ENCODE data around the gene ACBD7.

The ACBD7 gene

GRCh38 chr10:15059914-15060313 lies 28.7 kb downstream of the ACBD7 start:
- no peak overlapping the region for H3K27ac Mint-ChIP-seq
- H3K36me3 Mint-ChIP-seq = peaks cover 15% of the 10 kb centered on the region
- H3K9me3 Mint-ChIP-seq = peaks cover 11% of the 10 kb centered on the region
- H3K27me3 Mint-ChIP-seq = peaks cover 5% of the 10 kb centered on the region
- no peak overlapping the region for H3K4me3 Mint-ChIP-seq
- no peaks in the 10 kb centered on the region for H3K4me1 Mint-ChIP-seq

- H3K27ac Mint-ChIP-seq = no peak overlapping the region
- peaks cover 15% of the 10 kb centered on the region for H3K36me3 Mint-ChIP-seq
- H3K9me3 Mint-ChIP-seq = peaks cover 11% of the 10 kb centered on the region
- no peaks in the 10 kb centered on the region for H3K4me1 Mint-ChIP-seq
- no peak overlapping the region for H3K4me3 Mint-ChIP-seq
- peaks cover 3% of the 10 kb centered on the region for H3K27me3 Mint-ChIP-seq
Measured at GRCh38 chr10:15058689-15059088, 29.9 kb downstream of the ACBD7 start.

GRCh38 chr10:15053061-15053460 lies 35.5 kb downstream of the ACBD7 start:
- Mint-ChIP-seq H3K4me1 (no peaks in the 10 kb centered on the region), H3K27me3 (no peaks in the 10 kb centered on the region), H3K27ac (no peak overlapping the region), H3K36me3 (no peaks in the 10 kb centered on the region), H3K4me3 (no peak overlapping the region), H3K9me3 (no peaks in the 10 kb centered on the region)

GRCh38 chr10:15052121-15052520 lies 36.5 kb downstream of the ACBD7 start:
- no peaks in the 10 kb centered on the region for H3K4me1 Mint-ChIP-seq

GRCh38 chr10:15049533-15049932 lies 39.0 kb downstream of the ACBD7 start:
- Mint-ChIP-seq H3K27me3 (no peaks in the 10 kb centered on the region), H3K4me3 (no peak overlapping the region), H3K36me3 (no peaks in the 10 kb centered on the region), H3K9me3 (no peaks in the 10 kb centered on the region), H3K27ac (no peak overlapping the region), H3K4me1 (no peaks in the 10 kb centered on the region)

More at GRCh38 chr10:15052121-15052520, 36.5 kb downstream of the ACBD7 start:
- no peak overlapping the region for H3K27ac Mint-ChIP-seq
- H3K27me3 Mint-ChIP-seq = no peaks in the 10 kb centered on the region
- H3K36me3 Mint-ChIP-seq = no peaks in the 10 kb centered on the region
- H3K4me3 Mint-ChIP-seq = no peak overlapping the region
- H3K9me3 Mint-ChIP-seq = no peaks in the 10 kb centered on the region

GRCh38 chr10:15046626-15047025 lies 42.0 kb downstream of the ACBD7 start:
- H3K4me3 Mint-ChIP-seq = no peak overlapping the region
- no peaks in the 10 kb centered on the region for H3K27me3 Mint-ChIP-seq
- H3K27ac Mint-ChIP-seq = no peak overlapping the region
- peaks cover 8% of the 10 kb centered on the region for H3K4me1 Mint-ChIP-seq
- no peaks in the 10 kb centered on the region for H3K9me3 Mint-ChIP-seq
- H3K36me3 Mint-ChIP-seq = peaks cover 2% of the 10 kb centered on the region

GRCh38 chr10:15045380-15045779 lies 43.2 kb downstream of the ACBD7 start:
- H3K9me3 Mint-ChIP-seq = no peaks in the 10 kb centered on the region
- H3K36me3 Mint-ChIP-seq = peaks cover 2% of the 10 kb centered on the region
- H3K4me3 Mint-ChIP-seq = no peak overlapping the region
- no peak overlapping the region for H3K27ac Mint-ChIP-seq
- no peaks in the 10 kb centered on the region for H3K27me3 Mint-ChIP-seq
- peaks cover 8% of the 10 kb centered on the region for H3K4me1 Mint-ChIP-seq

- Mint-ChIP-seq H3K9me3 (no peaks in the 10 kb centered on the region), H3K36me3 (peaks cover 2% of the 10 kb centered on the region), H3K27ac (no peak within 1 kb of the TSS), H3K4me3 (no peak within 1 kb of the TSS), H3K4me1 (peaks cover 8% of the 10 kb centered on the region), H3K27me3 (no peaks in the 10 kb centered on the region)
Measured at GRCh38 chr10:15043674-15044073, 44.9 kb downstream of the ACBD7 start, which contains the start of gene OLAH. OLAH (plus strand) TSS chr10:15043943; CDS start chr10:15047289, 3,346 bp downstream.

- no peak overlapping the region for H3K4me3 Mint-ChIP-seq
- H3K4me1 Mint-ChIP-seq = peaks cover 4% of the 10 kb centered on the region
- H3K27ac Mint-ChIP-seq = no peak overlapping the region
- no peaks in the 10 kb centered on the region for H3K27me3 Mint-ChIP-seq
- H3K9me3 Mint-ChIP-seq = no peaks in the 10 kb centered on the region
- no peaks in the 10 kb centered on the region for H3K36me3 Mint-ChIP-seq
Measured at GRCh38 chr10:15038416-15038815, 50.2 kb downstream of the ACBD7 start.

GRCh38 chr10:15037691-15038090 lies 50.9 kb downstream of the ACBD7 start:
- peaks cover 4% of the 10 kb centered on the region for H3K4me1 Mint-ChIP-seq
- H3K36me3 Mint-ChIP-seq = no peaks in the 10 kb centered on the region

GRCh38 chr10:15035385-15036301 lies 52.9 kb downstream of the ACBD7 start:
- Mint-ChIP-seq H3K9me3 (no peaks in the 10 kb centered on the region), H3K27ac (no peak overlapping the region), H3K4me3 (no peak overlapping the region), H3K36me3 (no peaks in the 10 kb centered on the region), H3K27me3 (no peaks in the 10 kb centered on the region), H3K4me1 (peaks cover 4% of the 10 kb centered on the region)

More at GRCh38 chr10:15037691-15038090, 50.9 kb downstream of the ACBD7 start:
- Mint-ChIP-seq H3K27me3 (no peaks in the 10 kb centered on the region), H3K27ac (no peak overlapping the region), H3K9me3 (no peaks in the 10 kb centered on the region), H3K4me3 (no peak overlapping the region)

- Mint-ChIP-seq H3K4me1 (peaks cover 8% of the 10 kb centered on the region), H3K27ac (no peak overlapping the region)
Measured at GRCh38 chr10:15027741-15028140, 60.8 kb downstream of the ACBD7 start.

More at GRCh38 chr10:15027741-15028140, 60.8 kb downstream of the ACBD7 start:
- H3K27me3 Mint-ChIP-seq = no peaks in the 10 kb centered on the region
- H3K4me3 Mint-ChIP-seq = no peak overlapping the region
- no peaks in the 10 kb centered on the region for H3K36me3 Mint-ChIP-seq
- H3K9me3 Mint-ChIP-seq = no peaks in the 10 kb centered on the region

All from activated naive CD4-positive, alpha-beta T cell treated with anti-CD3 and anti-CD28 coated beads, Interleukin-2, amount 50 U/mL, for 24 hours (primary cell).